ENCODE data around the gene DCC.

DCC gene

DNA sequence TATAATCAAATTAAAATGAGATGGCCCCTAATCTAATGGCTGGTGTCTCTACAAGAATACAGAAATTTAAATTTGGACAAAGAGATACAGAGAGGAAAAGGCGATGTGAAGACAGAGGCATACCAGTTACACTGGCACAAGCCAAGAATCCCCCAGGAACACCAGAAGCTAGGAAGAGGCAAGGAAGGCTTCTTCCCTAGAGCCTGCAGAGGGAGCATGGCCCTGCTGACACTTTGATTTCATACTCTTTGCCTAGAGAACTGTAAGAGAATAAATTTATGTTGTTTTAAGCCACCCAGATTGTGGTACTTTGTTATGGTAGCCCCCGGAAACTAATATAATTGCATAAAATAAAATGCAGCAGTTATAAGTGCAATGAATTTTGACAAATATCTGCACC lies 1213.0 kb downstream of the DCC start:
- H3K4me3 ChIP-seq (ENCODE audit: low read depth, low read length): no peak overlapping the region
- in situ Hi-C loops (cut with HindIII; ENCODE audit: low sequenced_read_pairs): no loop called here
- no peak for DNase-seq (ENCODE audit: low read depth, low spot score)
- TF ChIP-seq, protein P1, sequence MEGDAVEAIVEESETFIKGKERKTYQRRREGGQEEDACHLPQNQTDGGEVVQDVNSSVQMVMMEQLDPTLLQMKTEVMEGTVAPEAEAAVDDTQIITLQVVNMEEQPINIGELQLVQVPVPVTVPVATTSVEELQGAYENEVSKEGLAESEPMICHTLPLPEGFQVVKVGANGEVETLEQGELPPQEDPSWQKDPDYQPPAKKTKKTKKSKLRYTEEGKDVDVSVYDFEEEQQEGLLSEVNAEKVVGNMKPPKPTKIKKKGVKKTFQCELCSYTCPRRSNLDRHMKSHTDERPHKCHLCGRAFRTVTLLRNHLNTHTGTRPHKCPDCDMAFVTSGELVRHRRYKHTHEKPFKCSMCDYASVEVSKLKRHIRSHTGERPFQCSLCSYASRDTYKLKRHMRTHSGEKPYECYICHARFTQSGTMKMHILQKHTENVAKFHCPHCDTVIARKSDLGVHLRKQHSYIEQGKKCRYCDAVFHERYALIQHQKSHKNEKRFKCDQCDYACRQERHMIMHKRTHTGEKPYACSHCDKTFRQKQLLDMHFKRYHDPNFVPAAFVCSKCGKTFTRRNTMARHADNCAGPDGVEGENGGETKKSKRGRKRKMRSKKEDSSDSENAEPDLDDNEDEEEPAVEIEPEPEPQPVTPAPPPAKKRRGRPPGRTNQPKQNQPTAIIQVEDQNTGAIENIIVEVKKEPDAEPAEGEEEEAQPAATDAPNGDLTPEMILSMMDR (IDR thresholded peaks at IDR 0.05; ENCODE audit: low read depth, low read length): no peak

DNA sequence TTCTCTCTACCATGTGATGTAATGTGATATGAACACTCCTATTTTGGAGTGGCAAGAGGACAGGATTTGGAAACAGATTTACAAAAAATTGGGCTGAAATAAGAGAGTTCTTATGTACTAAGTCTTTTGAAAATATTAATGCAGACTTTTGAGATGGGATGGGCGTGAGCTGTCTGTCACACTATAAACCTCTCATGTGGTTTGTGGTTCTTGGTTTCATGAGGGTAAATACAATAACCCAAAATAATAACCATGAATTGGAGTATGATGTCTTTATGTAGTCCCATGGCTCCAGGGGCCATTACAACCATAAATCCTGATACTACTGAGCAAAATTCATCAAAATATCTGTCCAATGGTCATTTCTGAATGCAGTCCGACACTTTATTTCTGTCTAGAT lies 1216.5 kb downstream of the DCC start:
- no peak overlapping the region for H3K4me3 ChIP-seq (ENCODE audit: low read depth, low read length)
- in situ Hi-C loops (cut with HindIII; ENCODE audit: low sequenced_read_pairs): no loop called here
- DNase-seq (ENCODE audit: low read depth, low spot score): no peak
- TF ChIP-seq, protein P1 (IDR thresholded peaks at IDR 0.05; ENCODE audit: low read depth, low read length): no peak

DNA sequence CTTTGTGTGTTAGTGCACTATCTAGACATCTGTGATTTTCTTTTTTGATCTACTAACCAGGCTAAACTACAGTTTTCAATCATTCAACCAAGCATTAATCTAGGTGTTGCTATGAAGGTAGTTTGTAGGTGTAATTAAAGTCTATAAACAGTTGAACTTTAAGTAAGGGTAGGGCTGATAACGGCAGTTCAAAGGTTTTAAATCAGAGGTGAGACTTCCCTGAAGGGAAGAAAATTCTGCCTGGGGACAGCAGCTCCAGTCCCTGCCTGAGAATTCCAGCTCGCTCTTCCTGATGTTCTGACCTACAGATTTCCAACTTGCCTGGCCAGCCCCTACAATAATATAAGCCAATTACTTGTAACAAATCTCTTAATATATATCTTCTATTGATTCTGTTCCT lies 1220.5 kb downstream of the DCC start:
- DNase-seq (ENCODE audit: low read depth, low spot score): no peak
- in situ Hi-C loops (cut with HindIII; ENCODE audit: low sequenced_read_pairs): no loop called here
- TF ChIP-seq, protein P1 (IDR thresholded peaks at IDR 0.05; ENCODE audit: low read depth, low read length): no peak
- H3K4me3 ChIP-seq (ENCODE audit: low read depth, low read length): no peak overlapping the region

DNA sequence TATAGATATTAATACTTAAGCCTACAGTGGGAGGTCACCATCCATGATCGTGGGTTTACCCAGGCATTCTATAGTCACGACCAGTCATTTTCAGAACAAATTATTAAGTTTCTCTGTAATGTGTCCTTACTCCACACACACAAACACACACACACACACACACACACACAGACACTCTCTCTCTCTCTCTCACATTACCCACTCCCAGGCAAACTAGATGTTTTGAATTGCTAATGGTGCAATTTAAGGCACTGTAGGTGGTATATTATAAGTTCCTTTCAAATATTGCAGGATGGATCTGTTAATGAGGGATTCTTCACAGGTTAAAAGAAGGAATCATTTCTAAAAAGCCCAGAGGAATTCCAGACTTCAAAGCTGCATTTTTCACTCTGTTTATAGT lies 1226.6 kb downstream of the DCC start:
- DNase-seq (ENCODE audit: low read depth, low spot score): no peak
- in situ Hi-C loops (cut with HindIII; ENCODE audit: low sequenced_read_pairs): no loop called here
- TF ChIP-seq, protein P1 (IDR thresholded peaks at IDR 0.05; ENCODE audit: low read depth, low read length): no peak
- no peak overlapping the region for H3K4me3 ChIP-seq (ENCODE audit: low read depth, low read length)

DNA sequence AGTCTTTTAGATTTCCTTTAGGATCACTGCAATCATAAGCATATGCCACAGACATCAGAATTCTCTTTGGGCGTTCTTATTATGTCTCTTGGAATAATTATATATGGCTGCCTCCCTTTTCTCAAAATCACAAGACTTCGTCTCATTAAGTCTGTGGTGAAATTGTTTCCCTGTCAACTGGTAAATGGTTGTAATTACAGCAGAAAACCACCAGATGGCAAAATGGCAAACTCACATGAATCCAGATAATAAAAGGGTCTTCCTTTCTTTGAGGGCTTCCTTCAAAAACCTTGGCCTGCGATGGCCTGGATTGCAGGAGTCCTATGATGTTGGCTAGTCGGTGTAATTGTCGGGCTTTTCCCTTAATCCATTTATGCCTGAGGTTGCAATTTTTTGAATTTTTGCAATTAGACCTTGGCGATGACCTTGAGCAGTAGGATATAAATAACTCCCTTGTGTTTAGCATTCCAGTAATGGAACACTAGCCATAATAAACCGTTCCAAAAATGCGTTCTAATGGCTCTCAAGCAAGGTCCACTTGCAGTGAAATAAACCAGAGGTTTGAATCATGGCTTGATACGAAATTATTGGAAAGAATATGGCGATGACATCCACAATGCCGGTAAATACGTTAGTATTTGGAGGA lies 1228.1 kb downstream of the DCC start:
- H3K4me3 ChIP-seq (ENCODE audit: low read depth, low read length): no peak overlapping the region
- TF ChIP-seq, protein P1 (IDR thresholded peaks at IDR 0.05; ENCODE audit: low read depth, low read length): peak; percentile 59
- peak; percentile 32 for DNase-seq (ENCODE audit: low read depth, low spot score)
- in situ Hi-C loops (cut with HindIII; ENCODE audit: low sequenced_read_pairs): no loop called here
